ENCODE measurements around the gene HSPA12A.

Gene HSPA12A

GRCh38 chr10:116766837-116767634 is 24.7 kb upstream of the HSPA12A start:
- no peaks in the 10 kb centered on the region for H3K4me1 ChIP-seq (ENCODE audit: control insufficient read depth, insufficient read depth, low read length)
- H3K9me3 ChIP-seq (ENCODE audit: control insufficient read depth, insufficient read depth, low read depth, low read length): no peaks in the 10 kb centered on the region
- H3K4me3 ChIP-seq (ENCODE audit: low read depth, low read length): no peak overlapping the region
- ChIA-PET POLR2A (no interaction called here), CTCF (interaction anchor here (0.8 to 1.7 kb wide), 5 partner anchors 13 to 75 kb away, joined by 3 to 4 read pairs (median 3); no protein-coding TSS in a partner anchor)
- no peak overlapping the region for H3K27ac ChIP-seq (ENCODE audit: extremely low read depth, low read depth, low read length)
- TF ChIP-seq ZFP41 (tag by site-specific recombination; IDR thresholded peaks at IDR 0.05; ENCODE audit: borderline replicate concordance) (no peak), KLF1 (tag by site-specific recombination; IDR thresholded peaks at IDR 0.05) (peak; percentile 89)
- H3K36me3 ChIP-seq (ENCODE audit: control insufficient read depth in 2 of 2, insufficient read depth in 1 of 2, low read length in 2 of 2): no peaks in the 10 kb centered on the region

GRCh38 chr10:116766241-116766827 is 24.0 kb upstream of the HSPA12A start:
- no peaks in the 10 kb centered on the region for H3K4me1 ChIP-seq (ENCODE audit: control insufficient read depth, insufficient read depth, low read length)
- CTCF ChIA-PET: interaction anchor here (0.6 to 1.7 kb wide), 8 partner anchors 12 to 74 kb away, joined by 3 to 4 read pairs (median 3); no protein-coding TSS in a partner anchor
- POLR2A ChIA-PET: no interaction called here

GRCh38 chr10:116765648-116766081 is 23.3 kb upstream of the HSPA12A start:
- ChIA-PET POLR2A (no interaction called here), CTCF (interaction anchor here (0.6 to 1.7 kb wide), 12 partner anchors 15 to 1410 kb away, joined by 3 to 5 read pairs (median 4); no protein-coding TSS in a partner anchor)
- TF ChIP-seq ZBTB26 (tag by site-specific recombination; optimal IDR thresholded peaks at IDR 0.05) (no peak), ZNF580 (tag by site-specific recombination; IDR thresholded peaks at IDR 0.05) (0 out of 2 replicates have a peak, but pooled peaks have one; percentile 15), ZNF391 (tag by site-specific recombination; IDR thresholded peaks at IDR 0.05; ENCODE audit: borderline replicate concordance, low read depth) (no peak)
- no peak overlapping the region for H3K27ac ChIP-seq (ENCODE audit: extremely low read depth, low read depth, low read length)
- H3K36me3 ChIP-seq (ENCODE audit: control insufficient read depth in 2 of 2, insufficient read depth in 1 of 2, low read length in 2 of 2): no peaks in the 10 kb centered on the region
- no peaks in the 10 kb centered on the region for H3K9me3 ChIP-seq (ENCODE audit: control insufficient read depth, insufficient read depth, low read depth, low read length)
- H3K4me1 ChIP-seq (ENCODE audit: control insufficient read depth, insufficient read depth, low read length): no peaks in the 10 kb centered on the region
- H3K4me3 ChIP-seq (ENCODE audit: low read depth, low read length): no peak overlapping the region

More at GRCh38 chr10:116766241-116766827, 24.0 kb upstream of the HSPA12A start:
- H3K9me3 ChIP-seq (ENCODE audit: control insufficient read depth, insufficient read depth, low read depth, low read length): no peaks in the 10 kb centered on the region
- TF ChIP-seq KLF16 (tag by site-specific recombination; IDR thresholded peaks at IDR 0.05) (no peak), ZNF132 (tag by site-specific recombination; IDR thresholded peaks at IDR 0.05; ENCODE audit: borderline replicate concordance) (no peak), ZNF785 (tag by site-specific recombination; IDR thresholded peaks at IDR 0.05) (no peak), ZNF544 (tag by site-specific recombination; IDR thresholded peaks at IDR 0.05) (no peak), KLF8 (tag by site-specific recombination; IDR thresholded peaks at IDR 0.05) (no peak), ZNF404 (tag by site-specific recombination; IDR thresholded peaks at IDR 0.05) (no peak), OSR2 (tag by site-specific recombination; IDR thresholded peaks at IDR 0.05) (no peak), ZNF600 (tag by site-specific recombination; IDR thresholded peaks at IDR 0.05) (no peak), SP2 (tag by site-specific recombination; IDR thresholded peaks at IDR 0.05) (no peak), HOXC10 (CRISPR knock-in tag; IDR thresholded peaks at IDR 0.05) (no peak), ZNF654 (tag by site-specific recombination; IDR thresholded peaks at IDR 0.05; ENCODE audit: low read depth) (no peak)
- H3K27ac ChIP-seq (ENCODE audit: extremely low read depth, low read depth, low read length): no peak overlapping the region
- no peaks in the 10 kb centered on the region for H3K36me3 ChIP-seq (ENCODE audit: control insufficient read depth in 2 of 2, insufficient read depth in 1 of 2, low read length in 2 of 2)
- no peak overlapping the region for H3K4me3 ChIP-seq (ENCODE audit: low read depth, low read length)

GRCh38 chr10:116764979-116765378 is 22.6 kb upstream of the HSPA12A start:
- TF ChIP-seq ZNF530 (tag by site-specific recombination; IDR thresholded peaks at IDR 0.05; ENCODE audit: low read depth): no peak
- TF ChIP-seq SETDB1 (IDR thresholded peaks at IDR 0.05; ENCODE audit: insufficient read length, low read length): peak; percentile 78
- no peaks in the 10 kb centered on the region for H3K36me3 ChIP-seq (ENCODE audit: control insufficient read depth in 2 of 2, insufficient read depth in 1 of 2, low read length in 2 of 2)
- POLR2A ChIA-PET: no interaction called here
- H3K4me1 ChIP-seq (ENCODE audit: control insufficient read depth, insufficient read depth, low read length): no peaks in the 10 kb centered on the region
- no peak overlapping the region for H3K4me3 ChIP-seq (ENCODE audit: low read depth, low read length)
- no peaks in the 10 kb centered on the region for H3K9me3 ChIP-seq (ENCODE audit: control insufficient read depth, insufficient read depth, low read depth, low read length)
- H3K27ac ChIP-seq (ENCODE audit: extremely low read depth, low read depth, low read length): no peak overlapping the region
- CTCF ChIA-PET: interaction anchor here (0.6 to 1.7 kb wide), 13 partner anchors 15 to 1409 kb away, joined by 3 to 5 read pairs (median 3); no protein-coding TSS in a partner anchor

Data from HEK293 (cell line).